Upper lobe of right lung (tissue), 1 donor: Measurements from ENCODE around the gene COMMD1. TPM values are rescaled to one million over a fixed set of nuclear protein-coding genes. Genes with fewer than 3 reads are reported as not detected.
"Not testable (repeated sequence)": the region's sequence is repeated elsewhere in the genome, so short reads cannot be mapped to it uniquely, and the experiment has no call there.

ENCODE experiments used
- ATAC-seq: fragments of 200-7000 bp; cut with Tn5 transposase; one replicate; pipeline ENCODE4 v1.9.1; 2020; ENCODE audit warnings: mild to moderate bottlenecking, moderate library complexity
- DNase-seq: peaks from one replicate; pipeline ENCODE4 v3.0.0-alpha.2; 2020
- H3K27ac ChIP-seq: fragments of 200-600 bp; one replicate; pipeline ENCODE4 v1.8.0; 2022
- H3K27me3 ChIP-seq: fragments of 200-600 bp; one replicate; pipeline ENCODE4 v1.8.0; 2022; ENCODE audit warnings: mild to moderate bottlenecking
- H3K36me3 ChIP-seq: fragments of 200-600 bp; one replicate; pipeline ENCODE4 v1.8.0; 2022
- H3K4me1 ChIP-seq: fragments of 200-600 bp; one replicate; pipeline ENCODE4 v1.8.0; 2022
- H3K4me3 ChIP-seq: fragments of 200-600 bp; one replicate; pipeline ENCODE4 v1.8.0; 2022; ENCODE audit warnings: mild to moderate bottlenecking
- H3K9me3 ChIP-seq: fragments of 200-600 bp; one replicate; pipeline ENCODE4 v1.8.0; 2022
- intact Hi-C: fragments of 100-400 bp; cut with DNase I; formaldehyde crosslinking; loops from one replicate; pipeline ENCODE4 v1.11.0; 2022
- total RNA-seq: library from RNA; stranded (reverse); fragmentation: NEBNext Ultra II Directional; extraction: Animal tissue kit (Norgen Biotek cat#: 25700); gene quantifications from one replicate; pipeline ENCODE4 v1.2.1, GENCODE V29; 2021
- TF ChIP-seq, protein P1 (sequence below): fragments of 200-600 bp; IDR thresholded peaks from one replicate; pipeline ENCODE4 v1.8.0; 2022; ENCODE audit warnings: antibody characterized with exemption
- donor health status: DM: no; HTN: yes; CAD: no; lungs with severe emphysema.

Gene COMMD1
- total RNA-seq, 1 donor from 2014 or later, result 30.3 TPM

DNA sequence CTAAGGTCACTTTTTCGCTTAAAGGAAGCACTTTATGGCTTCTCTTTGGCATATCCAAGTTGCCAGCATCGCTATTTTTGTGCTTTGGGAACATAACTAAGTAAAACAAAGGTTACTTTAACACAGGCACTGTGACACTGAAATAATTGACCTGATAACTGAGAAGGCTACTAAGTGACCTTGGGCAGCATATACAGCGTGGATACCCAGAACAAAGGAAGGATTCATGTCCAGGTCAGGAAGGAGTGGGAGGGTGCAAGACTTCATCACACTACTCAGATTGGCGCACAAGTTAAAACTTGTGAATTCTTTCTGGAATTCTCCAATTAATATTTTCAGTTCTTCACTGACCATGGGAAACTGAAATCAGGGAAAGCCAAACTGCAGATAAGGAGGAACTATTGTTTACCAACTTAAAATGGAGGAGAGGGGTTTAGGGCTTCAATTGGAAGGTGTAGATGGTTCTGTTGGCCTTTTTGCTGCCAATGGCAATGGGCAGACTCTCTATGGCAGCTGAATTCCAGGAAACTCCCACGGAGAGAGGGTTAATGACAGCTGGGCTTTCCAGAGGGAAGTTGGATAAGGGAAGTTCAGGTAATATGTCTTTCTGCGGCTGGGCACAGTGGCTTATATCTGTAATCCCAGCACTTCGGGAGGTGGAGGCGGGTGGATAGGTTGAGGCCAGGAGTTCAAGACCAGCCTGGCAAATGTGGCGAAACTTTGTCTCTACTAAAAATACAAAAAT is 45.3 kb downstream of the COMMD1 start:
- Histone ChIP-seq H3K4me3 (no peak overlapping the region), H3K4me1 (peaks cover 11% of the 10 kb centered on the region), H3K27me3 (no peaks in the 10 kb centered on the region), H3K36me3 (no peaks in the 10 kb centered on the region), H3K27ac (no peak overlapping the region), H3K9me3 (no peaks in the 10 kb centered on the region)
- intact Hi-C loops, result no loop called here
- DNase-seq, result no peak
- TF ChIP-seq, protein P1, sequence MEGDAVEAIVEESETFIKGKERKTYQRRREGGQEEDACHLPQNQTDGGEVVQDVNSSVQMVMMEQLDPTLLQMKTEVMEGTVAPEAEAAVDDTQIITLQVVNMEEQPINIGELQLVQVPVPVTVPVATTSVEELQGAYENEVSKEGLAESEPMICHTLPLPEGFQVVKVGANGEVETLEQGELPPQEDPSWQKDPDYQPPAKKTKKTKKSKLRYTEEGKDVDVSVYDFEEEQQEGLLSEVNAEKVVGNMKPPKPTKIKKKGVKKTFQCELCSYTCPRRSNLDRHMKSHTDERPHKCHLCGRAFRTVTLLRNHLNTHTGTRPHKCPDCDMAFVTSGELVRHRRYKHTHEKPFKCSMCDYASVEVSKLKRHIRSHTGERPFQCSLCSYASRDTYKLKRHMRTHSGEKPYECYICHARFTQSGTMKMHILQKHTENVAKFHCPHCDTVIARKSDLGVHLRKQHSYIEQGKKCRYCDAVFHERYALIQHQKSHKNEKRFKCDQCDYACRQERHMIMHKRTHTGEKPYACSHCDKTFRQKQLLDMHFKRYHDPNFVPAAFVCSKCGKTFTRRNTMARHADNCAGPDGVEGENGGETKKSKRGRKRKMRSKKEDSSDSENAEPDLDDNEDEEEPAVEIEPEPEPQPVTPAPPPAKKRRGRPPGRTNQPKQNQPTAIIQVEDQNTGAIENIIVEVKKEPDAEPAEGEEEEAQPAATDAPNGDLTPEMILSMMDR, result no peak
- no peak for ATAC-seq

DNA sequence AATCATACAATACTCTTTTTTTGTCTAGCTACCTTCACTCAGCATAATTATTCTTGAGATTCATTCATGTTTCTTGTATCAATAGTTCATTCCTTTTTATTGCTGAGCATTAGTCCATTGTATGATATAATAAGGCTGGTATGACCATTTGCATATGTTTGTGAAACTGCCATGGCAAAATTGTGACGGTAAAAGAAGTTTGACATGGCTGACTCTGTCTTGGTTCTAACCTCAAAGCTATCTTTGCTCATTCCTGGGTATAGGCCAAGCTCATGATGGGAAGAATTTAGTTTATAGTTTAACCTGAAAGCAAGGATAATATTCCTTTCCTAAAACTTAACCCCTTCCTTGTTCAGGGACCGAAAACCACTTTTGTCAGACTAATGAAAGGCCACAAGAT is 46.4 kb downstream of the COMMD1 start:
- Histone ChIP-seq H3K36me3 (no peaks in the 10 kb centered on the region), H3K27me3 (no peaks in the 10 kb centered on the region), H3K4me3 (no peak overlapping the region), H3K27ac (no peak overlapping the region), H3K9me3 (no peaks in the 10 kb centered on the region), H3K4me1 (peaks cover 11% of the 10 kb centered on the region)
- no peak for ATAC-seq
- TF ChIP-seq, protein P1, result no peak
- intact Hi-C loops, result no loop called here
- DNase-seq, result no peak

DNA sequence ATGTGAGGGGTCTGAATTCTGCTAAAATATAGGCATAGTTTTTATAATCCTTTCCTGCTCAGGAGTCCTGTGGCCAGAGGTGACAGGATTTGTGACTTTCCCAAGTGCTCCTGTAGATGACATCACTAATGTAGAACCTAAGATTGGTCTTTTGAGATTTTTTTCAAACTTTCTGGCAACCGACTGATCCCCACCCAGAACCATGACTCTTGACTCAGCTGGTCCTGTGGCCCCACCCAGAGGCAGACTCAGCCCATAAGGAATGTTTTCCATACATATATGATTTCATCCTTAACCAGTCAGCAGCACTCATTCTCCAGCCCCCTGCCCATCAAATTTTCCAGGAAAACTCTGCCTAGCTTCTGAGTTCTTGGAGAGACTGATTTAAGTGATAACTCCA is 46.8 kb downstream of the COMMD1 start:
- no peak for ATAC-seq
- Histone ChIP-seq H3K27ac (no peak overlapping the region), H3K9me3 (no peaks in the 10 kb centered on the region), H3K4me1 (peaks cover 11% of the 10 kb centered on the region), H3K4me3 (no peak overlapping the region), H3K36me3 (no peaks in the 10 kb centered on the region), H3K27me3 (no peaks in the 10 kb centered on the region)
- intact Hi-C loops, result no loop called here
- DNase-seq, result no peak
- TF ChIP-seq, protein P1, result no peak

DNA sequence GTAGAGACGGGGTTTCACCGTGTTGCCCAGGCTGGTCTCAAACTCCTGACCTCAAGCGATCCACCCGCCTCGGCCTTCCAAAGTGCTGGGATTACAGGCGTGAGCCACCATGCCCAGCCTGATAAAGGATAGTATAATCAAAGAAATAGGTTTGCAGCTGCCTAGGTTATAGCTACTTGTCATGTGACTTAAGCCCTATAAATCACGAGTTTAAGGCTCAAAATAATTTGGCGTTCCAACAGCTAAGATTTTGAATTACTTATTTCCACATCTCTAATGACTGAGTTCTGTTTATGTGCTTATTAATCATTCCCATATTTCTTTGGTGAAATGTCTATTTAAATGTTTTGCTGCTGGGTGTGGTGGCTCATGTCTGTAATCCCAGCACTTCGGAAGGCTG is 49.4 kb downstream of the COMMD1 start:
- H3K9me3 ChIP-seq, ATAC-seq, intact Hi-C loops, DNase-seq, H3K4me3 ChIP-seq, H3K27ac ChIP-seq, H3K36me3 ChIP-seq, H3K27me3 ChIP-seq: not testable (repeated sequence)
- H3K4me1 ChIP-seq, result peaks cover 10% of the 10 kb centered on the region

DNA sequence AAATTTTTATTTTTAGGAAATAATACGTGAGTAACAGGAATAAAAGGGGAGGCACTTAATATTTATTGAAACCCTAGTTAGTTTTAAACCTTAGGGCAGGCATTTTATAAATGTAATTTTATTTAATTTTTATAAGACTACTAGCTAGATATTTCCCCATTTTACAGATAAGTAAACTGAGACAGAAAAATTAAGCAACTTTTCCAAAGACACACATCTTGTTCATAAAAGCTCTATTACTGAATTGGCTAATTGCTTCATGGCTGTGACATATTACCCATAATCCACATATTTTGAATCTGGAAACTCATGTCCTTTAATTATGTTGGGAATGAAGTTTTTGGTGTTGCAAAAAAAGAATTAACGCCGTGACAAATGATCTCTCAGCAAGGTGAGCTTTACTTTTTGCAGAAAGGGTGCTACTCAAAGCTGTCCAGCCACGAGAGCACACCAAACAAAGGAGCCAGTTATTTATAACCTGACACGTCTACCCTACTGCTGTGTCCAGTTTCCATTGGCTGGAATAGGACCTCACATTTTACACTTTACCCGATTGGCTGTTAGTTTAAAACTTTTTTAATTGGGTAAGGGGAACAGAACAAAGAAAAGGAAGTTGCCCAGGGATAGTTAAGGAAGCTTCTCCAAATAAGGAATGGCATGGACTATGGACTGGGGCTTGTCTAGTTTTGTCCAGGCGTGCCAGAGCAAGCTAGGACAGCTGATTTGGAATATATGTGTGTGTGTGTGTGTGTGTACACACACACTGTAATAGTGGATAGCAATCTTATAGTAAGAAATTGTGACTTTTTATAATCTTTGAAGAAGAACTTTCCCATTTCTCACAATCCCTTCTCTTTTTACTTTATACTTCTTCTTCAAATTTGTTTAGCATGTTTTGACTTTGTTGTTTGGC is 54.2 kb downstream of the COMMD1 start:
- TF ChIP-seq, protein P1, result no peak
- Histone ChIP-seq H3K4me1 (no peaks in the 10 kb centered on the region), H3K36me3 (no peaks in the 10 kb centered on the region), H3K4me3 (no peak overlapping the region), H3K27me3 (no peaks in the 10 kb centered on the region), H3K9me3 (no peaks in the 10 kb centered on the region), H3K27ac (no peak overlapping the region)
- intact Hi-C loops, result no loop called here
- DNase-seq (no peak), ATAC-seq (no peak)
